ENCODE results near the gene XRCC3.
"Not testable (repeated sequence)": the region's sequence is repeated elsewhere in the genome, so short reads cannot be mapped to it uniquely, and the experiment has no call there.

XRCC3 gene

GRCh38 chr14:103693515-103693914, 21.7 kb downstream of the XRCC3 start:
- no peak for DNase-seq (ENCODE audit: low read depth)

GRCh38 chr14:103692871-103693270, 22.4 kb downstream of the XRCC3 start:
- DNase-seq (ENCODE audit: low read depth): no peak

- DNase-seq (ENCODE audit: low read depth): no peak
Observed at GRCh38 chr14:103692159-103692558, 23.1 kb downstream of the XRCC3 start.

- DNase-seq (ENCODE audit: low read depth): not testable (repeated sequence)
Observed at GRCh38 chr14:103691655-103692054, 23.6 kb downstream of the XRCC3 start.

GRCh38 chr14:103690332-103690731, 24.9 kb downstream of the XRCC3 start:
- DNase-seq (ENCODE audit: low read depth): no peak

- DNase-seq (ENCODE audit: low read depth): peak; percentile 69
Observed at GRCh38 chr14:103688906-103689902, 26.0 kb downstream of the XRCC3 start.

GRCh38 chr14:103688441-103688840, 26.8 kb downstream of the XRCC3 start:
- no peak for DNase-seq (ENCODE audit: low read depth)

- DNase-seq (ENCODE audit: low read depth): no peak
Observed at GRCh38 chr14:103687712-103688111, 27.5 kb downstream of the XRCC3 start.

GRCh38 chr14:103686831-103687485, 28.3 kb downstream of the XRCC3 start:
- DNase-seq (ENCODE audit: low read depth): peak; percentile 82

- no peak for DNase-seq (ENCODE audit: low read depth)
Observed at GRCh38 chr14:103685276-103686211, 29.7 kb downstream of the XRCC3 start.

- DNase-seq (ENCODE audit: low read depth): no peak
Observed at GRCh38 chr14:103684871-103685270, 30.4 kb downstream of the XRCC3 start.

GRCh38 chr14:103684471-103684870, 30.8 kb downstream of the XRCC3 start:
- DNase-seq (ENCODE audit: low read depth): no peak

- no peak for DNase-seq (ENCODE audit: low read depth)
Observed at GRCh38 chr14:103683139-103683538, 32.1 kb downstream of the XRCC3 start.

- DNase-seq (ENCODE audit: low read depth): no peak
Observed at GRCh38 chr14:103680491-103681231, 34.6 kb downstream of the XRCC3 start.

- DNase-seq (ENCODE audit: low read depth): peak; percentile 27
Observed at GRCh38 chr14:103679351-103679750, 35.9 kb downstream of the XRCC3 start.

GRCh38 chr14:103676881-103677675, 38.2 kb downstream of the XRCC3 start:
- no peak for DNase-seq (ENCODE audit: low read depth)

- DNase-seq (ENCODE audit: low read depth): no peak
Observed at GRCh38 chr14:103675957-103676356, 39.3 kb downstream of the XRCC3 start.

GRCh38 chr14:103671911-103672310, 43.3 kb downstream of the XRCC3 start:
- no peak for DNase-seq (ENCODE audit: low read depth)

GRCh38 chr14:103669370-103669769, 45.9 kb downstream of the XRCC3 start:
- DNase-seq (ENCODE audit: low read depth): no peak

GRCh38 chr14:103668117-103668516, 47.1 kb downstream of the XRCC3 start:
- DNase-seq (ENCODE audit: low read depth): no peak
